Fibroblast of peridontal ligament (primary cell): ENCODE measurements around the gene CAMTA1.

Source experiments
- DNase-seq: peaks from one replicate; pipeline ENCODE4 v3.0.0-alpha.2; 2010; ENCODE audit errors: extremely low read depth

The CAMTA1 gene

DNA sequence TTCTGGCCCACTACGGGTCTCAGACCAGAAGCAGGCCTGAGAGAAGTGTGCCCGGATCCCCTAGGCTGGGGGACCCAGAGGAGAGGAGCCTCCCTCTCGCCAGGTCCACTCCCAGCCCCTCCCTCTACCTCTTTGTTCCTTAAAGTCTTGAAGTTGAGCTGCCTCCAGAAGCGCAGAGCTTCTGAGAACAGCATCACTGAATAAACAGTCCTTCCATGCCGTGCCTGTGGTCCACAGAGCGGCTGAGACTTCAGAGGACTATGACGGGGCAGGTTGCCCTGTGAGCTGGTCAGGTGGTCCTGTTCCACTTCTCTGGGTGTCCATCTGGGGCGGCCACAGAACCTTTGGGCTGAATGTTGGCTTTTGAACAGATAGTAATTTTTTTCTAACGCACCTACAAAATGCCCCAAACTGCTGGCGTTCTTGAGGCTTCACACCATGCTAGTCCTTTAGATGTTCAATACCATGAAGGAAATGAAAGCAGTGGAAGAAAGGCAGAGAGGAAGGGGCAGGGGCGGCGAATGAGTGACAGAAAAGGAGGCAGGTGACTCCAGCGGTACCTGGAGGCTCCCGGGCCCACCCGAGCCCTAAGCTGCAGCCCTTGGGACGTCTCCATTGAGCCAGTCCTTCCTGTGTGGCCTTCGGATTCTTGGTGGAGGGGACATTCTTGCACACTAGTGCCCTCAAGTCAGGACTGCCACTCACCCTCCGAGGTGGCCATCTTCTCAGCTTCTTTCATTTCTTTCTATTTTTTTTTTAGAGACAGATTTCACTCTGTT is 746.5 kb downstream of the CAMTA1 start:
- DNase-seq = no peak

DNA sequence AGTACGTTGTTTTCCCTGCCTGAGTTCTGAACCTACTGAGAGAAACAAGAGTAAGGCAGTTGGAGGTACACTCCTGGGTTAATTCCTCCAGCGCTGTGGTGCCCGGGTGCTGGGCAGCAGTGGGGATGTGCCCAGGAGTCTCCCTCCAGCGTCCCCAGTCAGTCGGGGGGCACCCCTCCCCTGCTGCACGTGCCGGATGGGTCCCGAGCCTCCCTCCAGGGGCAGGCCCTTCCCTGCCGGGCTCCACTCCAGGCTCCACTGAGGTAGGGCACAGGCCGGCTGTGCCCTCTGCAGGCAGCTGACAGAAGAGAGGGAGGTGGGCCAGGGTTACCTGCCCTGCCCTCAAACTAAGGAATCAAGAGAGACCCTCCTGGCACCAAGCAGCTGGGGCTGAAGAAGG is 747.8 kb downstream of the CAMTA1 start:
- no peak for DNase-seq

GRCh38 chr1:7534061-7534825 is 749.0 kb downstream of the CAMTA1 start:
- DNase-seq = no peak

- no peak for DNase-seq
Measured at GRCh38 chr1:7535016-7535415, 749.8 kb downstream of the CAMTA1 start.

DNA sequence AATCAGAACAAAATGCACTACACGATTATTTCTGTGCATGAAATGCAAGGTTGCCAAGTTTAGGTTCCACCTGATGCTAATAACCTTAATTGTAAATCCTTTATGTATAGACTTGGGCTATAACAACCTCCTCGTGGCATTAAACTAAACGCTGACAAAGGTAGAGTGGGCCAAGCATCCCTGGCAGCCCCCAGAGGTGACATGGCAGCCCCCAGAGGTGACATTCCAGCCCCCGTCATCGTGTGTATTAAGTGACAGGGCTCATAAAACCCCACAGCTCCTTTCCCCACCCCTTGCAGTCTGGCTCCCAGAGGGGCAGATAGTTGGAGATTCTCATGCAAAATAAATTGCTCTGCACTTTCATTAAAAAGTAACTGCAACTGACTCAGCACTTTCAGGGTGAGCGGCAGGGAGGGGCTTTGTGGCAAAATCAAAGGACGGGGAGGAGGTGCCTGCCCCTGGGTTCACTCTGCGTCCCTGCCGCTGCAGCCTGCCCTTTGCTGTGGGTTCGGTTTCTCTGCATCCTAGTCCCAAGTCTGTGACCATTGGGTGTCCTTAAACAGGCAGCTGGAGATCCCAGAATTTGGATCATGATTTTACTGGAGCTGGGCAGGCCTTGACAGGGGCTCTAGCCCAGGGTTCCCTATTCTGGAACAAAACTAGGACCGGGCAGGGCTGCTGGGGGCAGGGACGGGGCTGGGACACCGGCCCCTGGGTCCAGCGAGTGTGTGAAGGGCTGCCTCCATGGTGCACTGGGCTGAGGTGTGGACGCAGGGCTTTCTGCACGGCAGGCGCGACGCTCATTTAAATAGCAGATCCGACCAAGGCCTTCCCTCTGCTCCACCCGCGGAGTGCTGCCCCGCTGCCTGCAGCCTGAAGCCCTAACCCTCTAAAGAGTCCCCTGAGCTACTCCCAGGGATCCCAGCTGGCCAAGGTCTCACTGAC is 751.0 kb downstream of the CAMTA1 start:
- DNase-seq = no peak

DNA sequence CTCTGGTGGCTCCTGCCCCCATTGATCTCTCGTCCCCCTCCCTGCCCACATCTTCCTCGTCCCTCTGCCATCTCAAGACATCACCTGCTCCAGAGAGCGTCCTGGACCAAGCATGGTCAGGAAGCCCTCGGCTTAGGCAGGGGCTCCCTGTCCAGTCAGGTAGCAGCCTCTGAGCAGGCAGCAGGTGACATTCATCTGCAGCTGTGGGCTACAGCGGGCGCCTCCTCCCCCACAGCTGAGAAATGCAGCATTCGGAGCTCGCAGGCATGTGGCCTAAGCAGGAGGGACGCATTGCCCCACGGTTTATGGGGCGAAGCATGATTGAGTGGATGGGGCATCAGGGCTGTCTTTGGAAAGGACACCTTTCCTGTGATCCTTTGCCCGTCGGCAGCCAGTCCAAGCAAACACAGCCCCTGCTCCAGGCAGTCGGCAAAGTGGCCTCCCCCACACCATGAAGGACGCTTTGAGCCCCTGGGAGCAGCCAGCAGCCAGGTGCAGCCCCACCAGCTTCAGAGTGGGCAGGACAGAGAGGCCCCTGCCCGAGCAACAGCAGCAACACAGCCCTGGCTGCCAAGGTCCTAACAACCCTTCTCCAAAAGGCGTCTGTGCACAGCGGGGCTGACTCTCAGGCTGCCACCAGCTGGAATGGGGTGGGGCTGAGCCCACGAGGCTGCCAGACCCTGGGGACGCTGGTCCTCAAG is 751.8 kb downstream of the CAMTA1 start:
- DNase-seq = no peak

DNA sequence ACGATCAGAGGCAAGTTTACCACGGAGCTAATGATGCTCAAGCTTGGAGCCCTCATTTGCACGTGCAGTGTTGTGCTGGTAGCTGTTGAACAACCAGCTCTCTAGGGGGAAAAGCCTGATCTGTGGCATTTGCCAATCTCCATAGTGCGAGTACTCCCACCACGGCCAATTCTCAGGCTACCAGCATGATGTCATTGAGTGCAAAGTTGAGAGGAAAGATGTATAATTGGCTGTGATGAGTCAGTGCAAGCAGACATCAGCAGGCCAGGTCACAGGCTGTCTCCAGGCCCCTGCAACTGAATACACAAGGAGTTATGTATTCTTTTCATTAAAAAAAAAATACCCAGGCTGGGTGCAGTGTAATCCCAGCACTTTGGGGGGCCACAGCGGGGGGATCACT is 752.8 kb downstream of the CAMTA1 start:
- DNase-seq = peak; percentile 37

GRCh38 chr1:7538849-7539768 is 753.9 kb downstream of the CAMTA1 start:
- no peak for DNase-seq

GRCh38 chr1:7539769-7540175 is 754.5 kb downstream of the CAMTA1 start:
- DNase-seq = no peak

DNA sequence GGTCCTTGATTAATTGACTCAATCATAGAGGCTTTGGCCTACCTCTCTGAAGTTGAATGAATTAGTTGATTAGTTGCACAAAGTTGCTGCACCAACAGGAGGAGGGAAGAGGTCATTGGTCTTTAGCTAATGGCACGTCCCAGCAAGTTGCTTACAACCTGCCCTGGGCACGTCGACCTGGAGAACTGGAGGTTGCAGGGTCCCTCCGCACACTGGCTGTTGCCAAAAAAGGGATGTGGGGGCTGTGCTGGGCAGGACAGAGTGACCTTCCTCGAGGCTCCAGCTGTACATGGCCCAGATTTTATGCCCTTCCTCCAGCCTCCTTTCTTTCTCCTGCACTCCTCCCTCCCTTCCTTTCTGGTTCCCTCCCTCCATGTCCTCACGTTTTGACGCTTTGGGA is 755.6 kb downstream of the CAMTA1 start:
- DNase-seq = no peak

DNA sequence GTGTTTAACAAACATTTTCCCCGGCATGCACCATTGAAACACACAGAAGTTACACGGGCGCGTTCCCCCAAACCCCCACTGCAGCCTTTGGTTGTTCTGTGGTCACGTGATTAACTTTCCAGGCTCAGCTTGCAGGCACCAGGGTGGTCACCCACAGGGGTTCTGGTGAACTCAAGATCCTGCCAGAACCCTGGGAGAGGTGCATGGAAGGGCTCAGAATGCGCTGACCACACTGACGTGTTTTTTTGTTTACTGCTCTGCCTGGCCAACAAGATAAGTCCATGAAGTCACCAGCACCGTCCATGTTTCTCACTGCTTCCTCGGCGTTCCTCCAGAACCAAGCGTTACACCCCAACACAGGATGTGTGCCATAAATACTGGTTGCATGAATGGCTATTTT is 756.4 kb downstream of the CAMTA1 start:
- DNase-seq = no peak

- no peak for DNase-seq
Measured at GRCh38 chr1:7543718-7544090, 758.5 kb downstream of the CAMTA1 start.

DNA sequence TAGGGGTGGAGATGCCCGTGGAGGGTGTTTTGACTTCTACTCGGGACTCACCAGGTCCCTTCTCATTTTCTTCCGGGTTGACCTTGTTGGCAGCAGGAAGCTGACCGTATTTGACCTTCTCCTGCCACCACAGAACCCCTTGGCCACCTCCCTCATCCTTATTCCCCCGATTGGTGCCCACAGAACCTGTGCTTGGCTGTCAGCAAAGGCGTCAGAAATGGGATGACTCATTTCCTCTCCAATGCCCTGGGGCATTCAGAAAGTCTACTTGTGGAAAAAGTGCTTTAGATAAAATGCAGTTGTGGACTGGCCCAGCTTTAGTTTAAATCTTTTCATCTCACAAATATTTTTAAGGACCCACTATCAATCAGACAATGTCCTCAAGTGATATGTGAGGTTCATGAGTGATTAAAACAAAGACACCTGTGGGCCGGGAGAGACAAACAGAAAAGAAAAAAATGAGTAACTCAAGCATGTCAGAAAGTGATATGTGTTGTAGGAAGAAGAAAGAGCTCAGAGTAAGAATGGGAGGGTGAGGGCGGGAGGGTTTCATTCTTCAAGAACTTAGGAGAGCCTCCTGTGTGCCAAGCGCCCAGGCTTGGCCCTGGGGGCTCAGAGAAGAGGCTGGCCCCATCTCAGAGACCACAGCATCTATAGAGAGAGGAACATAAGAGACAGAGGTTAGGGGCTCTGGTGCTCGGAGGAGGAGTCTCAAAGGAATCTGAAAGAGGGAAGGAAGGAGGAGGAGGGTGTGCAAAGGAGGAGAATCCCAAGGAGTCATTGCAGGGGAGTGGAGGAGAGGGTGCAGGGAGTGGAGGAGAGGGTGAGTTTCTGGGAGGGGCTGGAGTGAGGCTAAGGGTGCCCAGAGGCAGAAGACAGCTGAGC is 764.3 kb downstream of the CAMTA1 start:
- peak; percentile 71 for DNase-seq

DNA sequence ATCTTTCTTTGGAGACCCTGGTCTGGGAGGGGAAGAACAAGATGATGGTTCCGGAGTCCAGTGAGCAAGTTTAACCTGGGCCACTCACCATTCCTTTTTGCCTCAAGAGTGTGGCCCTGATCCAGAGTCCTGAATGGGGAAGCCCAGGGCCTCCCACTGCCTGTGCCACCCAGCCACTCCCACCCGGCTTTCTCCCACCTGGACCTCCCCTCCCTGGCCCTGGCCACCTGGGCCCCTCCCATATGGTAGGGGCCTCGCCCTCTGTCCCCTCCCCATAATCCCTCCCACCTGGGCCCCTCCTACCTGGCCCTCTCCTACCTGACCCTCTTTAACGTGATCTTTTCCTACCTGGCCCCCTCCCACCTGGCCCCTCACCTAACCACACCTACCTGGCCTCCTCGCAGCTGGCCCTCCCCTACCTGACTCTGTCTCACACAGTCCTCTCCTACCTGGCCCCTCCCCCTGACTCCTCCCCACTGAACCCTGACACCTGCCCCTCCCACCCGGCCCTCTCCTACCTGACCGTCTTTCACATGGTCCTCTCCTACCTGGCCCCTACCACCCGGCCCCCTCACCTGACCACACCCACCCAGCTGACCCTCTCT is 765.1 kb downstream of the CAMTA1 start:
- no peak for DNase-seq

GRCh38 chr1:7550981-7551380 is 765.7 kb downstream of the CAMTA1 start:
- no peak for DNase-seq

DNA sequence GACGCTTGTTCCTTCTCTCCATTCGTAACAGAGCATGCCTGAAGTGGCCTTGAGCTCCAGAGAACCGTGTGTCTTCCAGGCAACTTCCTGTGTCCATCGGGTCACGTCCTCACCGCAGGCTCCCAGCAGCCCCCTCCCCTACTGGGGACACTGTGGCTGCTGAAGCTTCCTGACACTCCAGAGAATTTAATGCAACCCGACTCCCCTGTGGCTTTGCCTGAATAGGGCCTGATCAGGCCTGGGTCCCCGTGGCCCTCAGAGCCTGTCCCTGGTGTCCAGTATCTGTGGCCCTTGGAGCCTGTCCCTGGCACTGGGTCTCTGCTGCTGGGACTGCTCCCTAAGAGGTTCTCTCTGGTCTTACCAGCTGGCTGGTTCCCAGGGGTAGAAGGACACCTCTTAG is 766.2 kb downstream of the CAMTA1 start:
- no peak for DNase-seq

GRCh38 chr1:7552402-7552801 is 767.1 kb downstream of the CAMTA1 start:
- no peak for DNase-seq

GRCh38 chr1:7553042-7553690 is 767.9 kb downstream of the CAMTA1 start:
- DNase-seq = no peak
